Stomach smooth muscle (tissue), 2 donors: ENCODE measurements around the gene PRRG4.
"Not testable (repeated sequence)": the region's sequence is repeated elsewhere in the genome, so short reads cannot be mapped to it uniquely, and the experiment has no call there.

Experiments used
- H3K27ac ChIP-seq: one replicate; pipeline ENCODE4 v1.7.0; 2013; ENCODE audit warnings: mild to moderate bottlenecking, low read length, inconsistent platforms
- H3K27me3 ChIP-seq, 2 donors: one replicate each; pipeline ENCODE4 v1.7.0; 2013; ENCODE audit warnings: low read length in 2 of 2; ENCODE audit not compliant: insufficient read depth in 2 of 2, control insufficient read depth in 1 of 2
- H3K36me3 ChIP-seq, 2 donors: one replicate each; pipeline ENCODE4 v1.7.0; 2013; ENCODE audit warnings: low read length in 2 of 2; ENCODE audit not compliant: control insufficient read depth in 2 of 2, insufficient read depth in 2 of 2
- H3K4me1 ChIP-seq: one replicate; pipeline ENCODE4 v1.7.0; 2013; ENCODE audit warnings: low read length; ENCODE audit not compliant: control insufficient read depth, insufficient read depth
- H3K4me3 ChIP-seq, 2 donors: one replicate each; pipeline ENCODE4 v1.7.0; 2013; ENCODE audit warnings: low read length in 2 of 2
- H3K9ac ChIP-seq, 2 donors: one replicate each; pipeline ENCODE4 v1.7.0; 2013; ENCODE audit warnings: low read length in 2 of 2, mild to moderate bottlenecking in 1 of 2
- H3K9me3 ChIP-seq, 2 donors: one replicate each; pipeline ENCODE4 v1.7.0; 2013; ENCODE audit warnings: low read length in 2 of 2; ENCODE audit not compliant: control insufficient read depth in 2 of 2
- donor health status: healthy.
- donor health status: Pancreatic carcinoma.

PRRG4 gene

GRCh38 chr11:32851251-32851650, 21.5 kb downstream of the PRRG4 start:
- H3K36me3 ChIP-seq, result no peaks in the 10 kb centered on the region

DNA sequence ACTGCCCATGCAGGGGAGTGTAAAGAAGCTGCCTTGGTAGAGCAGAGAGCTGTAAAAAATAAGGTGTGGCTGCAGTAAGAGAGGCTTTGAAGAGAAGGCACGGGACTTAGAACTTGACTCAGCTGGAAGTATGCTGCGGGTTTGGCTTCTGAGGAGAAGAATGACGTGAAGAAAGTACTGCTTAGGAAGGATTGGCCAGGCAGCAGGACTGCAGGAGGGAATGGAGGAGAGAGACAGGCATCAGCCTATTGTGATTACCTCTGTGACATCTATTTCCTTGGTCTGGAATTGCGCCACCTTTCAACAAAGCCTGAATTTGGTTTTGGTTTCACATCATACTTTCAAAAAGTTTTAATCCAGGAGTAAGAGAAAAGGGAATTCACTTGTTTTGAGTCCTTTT, 22.5 kb downstream of the PRRG4 start:
- Histone ChIP-seq H3K36me3 (no peaks in the 10 kb centered on the region), H3K27ac (no peak overlapping the region), H3K27me3 (no peaks in the 10 kb centered on the region), H3K9ac (no peak overlapping the region), H3K4me1 (no peaks in the 10 kb centered on the region), H3K4me3 (no peak overlapping the region), H3K9me3 (no peaks in the 10 kb centered on the region)

More at GRCh38 chr11:32851251-32851650, 21.5 kb downstream of the PRRG4 start:
- no peak overlapping the region for H3K27ac ChIP-seq
- no peaks in the 10 kb centered on the region for H3K27me3 ChIP-seq
- no peak overlapping the region for H3K9ac ChIP-seq
- no peaks in the 10 kb centered on the region for H3K4me1 ChIP-seq
- no peaks in the 10 kb centered on the region for H3K9me3 ChIP-seq
- H3K4me3 ChIP-seq, result no peak overlapping the region

GRCh38 chr11:32855601-32856000, 25.9 kb downstream of the PRRG4 start:
- H3K4me1 ChIP-seq, result no peaks in the 10 kb centered on the region
- no peak overlapping the region for H3K9ac ChIP-seq
- no peak overlapping the region for H3K4me3 ChIP-seq
- H3K27ac ChIP-seq, result no peak overlapping the region
- no peaks in the 10 kb centered on the region for H3K9me3 ChIP-seq
- no peaks in the 10 kb centered on the region for H3K36me3 ChIP-seq
- no peaks in the 10 kb centered on the region for H3K27me3 ChIP-seq

DNA sequence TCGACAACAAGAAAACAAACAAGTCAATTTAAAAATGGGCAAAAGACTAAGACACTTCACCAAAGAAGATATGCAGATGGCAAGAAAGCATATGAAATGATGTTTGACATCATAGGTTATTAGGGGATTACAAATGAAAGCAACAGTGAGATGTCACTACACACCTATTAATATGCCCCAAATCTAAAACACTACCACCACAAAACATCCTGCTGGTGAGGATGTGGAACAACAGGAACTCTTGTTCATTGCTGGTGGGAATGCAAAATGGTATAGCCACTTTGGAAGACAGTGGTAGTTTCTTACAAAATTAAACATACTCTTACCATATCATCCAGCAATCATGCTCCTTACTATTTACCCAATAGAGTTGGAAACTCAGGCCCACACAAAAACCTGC, 29.0 kb downstream of the PRRG4 start:
- Histone ChIP-seq H3K9me3 (no peaks in the 10 kb centered on the region), H3K27me3 (no peaks in the 10 kb centered on the region), H3K27ac (no peak overlapping the region), H3K4me1 (no peaks in the 10 kb centered on the region), H3K9ac (no peak overlapping the region), H3K36me3 (no peaks in the 10 kb centered on the region), H3K4me3 (no peak overlapping the region)

GRCh38 chr11:32861850-32862577, 32.3 kb downstream of the PRRG4 start:
- Histone ChIP-seq H3K36me3 (no peaks in the 10 kb centered on the region), H3K4me3 (no peak overlapping the region), H3K9ac (no peak overlapping the region), H3K27ac (no peak overlapping the region), H3K27me3 (no peaks in the 10 kb centered on the region), H3K9me3 (no peaks in the 10 kb centered on the region), H3K4me1 (no peaks in the 10 kb centered on the region)

DNA sequence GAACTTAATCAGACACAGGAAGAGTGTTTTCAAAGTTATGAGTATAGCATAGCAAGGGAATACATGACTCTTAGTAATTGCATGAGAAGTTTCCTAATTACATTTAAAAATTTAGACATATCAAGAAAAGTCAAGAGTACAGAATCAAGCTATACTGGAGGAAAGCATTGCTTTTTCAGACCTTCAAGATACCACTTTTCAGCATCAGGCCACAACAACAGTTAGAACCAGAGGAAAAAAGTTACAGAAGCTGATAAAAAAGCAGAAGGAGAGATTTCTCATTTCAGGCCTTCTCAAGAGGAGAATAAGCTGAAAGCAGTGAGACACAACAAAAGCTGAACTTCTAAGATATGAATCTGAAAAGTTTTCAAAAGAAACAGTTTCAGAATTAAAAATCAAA, 34.8 kb downstream of the PRRG4 start:
- no peak overlapping the region for H3K9ac ChIP-seq
- H3K4me3 ChIP-seq, result no peak overlapping the region
- no peaks in the 10 kb centered on the region for H3K4me1 ChIP-seq
- no peaks in the 10 kb centered on the region for H3K36me3 ChIP-seq
- no peaks in the 10 kb centered on the region for H3K9me3 ChIP-seq
- no peaks in the 10 kb centered on the region for H3K27me3 ChIP-seq
- H3K27ac ChIP-seq, result no peak overlapping the region

GRCh38 chr11:32868752-32869151, 39.0 kb downstream of the PRRG4 start:
- H3K9ac ChIP-seq, H3K9me3 ChIP-seq, H3K36me3 ChIP-seq, H3K4me3 ChIP-seq, H3K27me3 ChIP-seq, H3K4me1 ChIP-seq, H3K27ac ChIP-seq: not testable (repeated sequence)

- no peak overlapping the region for H3K9ac ChIP-seq
- no peaks in the 10 kb centered on the region for H3K4me1 ChIP-seq
- no peaks in the 10 kb centered on the region for H3K9me3 ChIP-seq
Measured at GRCh38 chr11:32870676-32871075, 40.9 kb downstream of the PRRG4 start.

DNA sequence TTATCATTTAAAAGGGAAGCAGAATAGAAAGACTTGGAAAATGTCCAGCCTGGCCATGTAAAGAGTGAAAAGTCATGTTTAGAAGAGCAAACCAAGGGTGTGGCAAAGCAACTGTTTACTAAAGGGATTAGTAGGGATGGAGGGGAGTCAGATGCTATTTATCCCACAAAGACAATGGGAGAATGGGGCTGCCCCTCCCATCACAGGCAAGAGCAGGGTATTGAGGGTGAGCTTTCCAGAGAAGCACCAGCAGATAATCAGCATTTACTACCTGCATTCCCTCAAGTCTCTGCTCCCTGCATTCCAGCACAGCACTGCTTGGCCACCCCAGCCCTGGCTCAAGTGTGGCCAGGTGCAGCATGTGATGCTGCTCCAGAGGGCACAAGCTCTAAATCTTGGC, 44.4 kb downstream of the PRRG4 start:
- Histone ChIP-seq H3K9me3 (no peaks in the 10 kb centered on the region), H3K4me1 (no peaks in the 10 kb centered on the region), H3K27ac (no peak overlapping the region), H3K27me3 (peaks cover 2 to 3% of the 10 kb centered on the region in 2 donors), H3K9ac (no peak overlapping the region), H3K4me3 (no peak overlapping the region), H3K36me3 (no peaks in the 10 kb centered on the region)

More at GRCh38 chr11:32870676-32871075, 40.9 kb downstream of the PRRG4 start:
- Histone ChIP-seq H3K27me3 (peaks cover 2 to 3% of the 10 kb centered on the region in 2 donors), H3K4me3 (no peak overlapping the region), H3K27ac (no peak overlapping the region), H3K36me3 (no peaks in the 10 kb centered on the region)

DNA sequence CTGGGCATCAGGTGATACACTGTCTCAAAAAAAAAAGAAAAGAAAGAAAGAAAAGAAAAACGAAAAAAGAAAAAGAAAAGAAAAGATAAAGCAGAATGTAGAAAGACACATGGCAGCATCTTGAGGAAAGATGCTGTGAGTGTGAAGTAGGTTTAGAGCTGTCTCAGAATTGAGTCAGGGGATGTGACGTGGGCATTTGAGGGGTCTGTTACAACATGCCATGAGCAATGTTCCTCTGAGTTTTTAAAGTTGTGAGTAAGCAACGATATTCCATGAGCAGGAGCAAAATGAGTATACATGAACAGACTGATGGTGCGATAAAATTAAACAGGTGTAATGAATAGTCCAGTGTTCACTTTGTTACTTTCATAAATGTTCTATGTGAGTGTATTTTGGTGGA, 51.6 kb downstream of the PRRG4 start:
- no peaks in the 10 kb centered on the region for H3K4me1 ChIP-seq

GRCh38 chr11:32883421-32883820, 53.7 kb downstream of the PRRG4 start:
- Histone ChIP-seq H3K9ac (no peak overlapping the region), H3K4me3 (no peak overlapping the region), H3K27me3 (no peaks in the 10 kb centered on the region)

More for the DNA sequence above, 51.6 kb downstream of the PRRG4 start:
- Histone ChIP-seq H3K9me3 (no peaks in the 10 kb centered on the region), H3K36me3 (no peaks in the 10 kb centered on the region), H3K9ac (no peak overlapping the region), H3K27ac (no peak overlapping the region), H3K4me3 (no peak overlapping the region), H3K27me3 (no peaks in the 10 kb centered on the region)

More at GRCh38 chr11:32883421-32883820, 53.7 kb downstream of the PRRG4 start:
- Histone ChIP-seq H3K36me3 (no peaks in the 10 kb centered on the region), H3K4me1 (no peaks in the 10 kb centered on the region), H3K9me3 (no peaks in the 10 kb centered on the region), H3K27ac (no peak overlapping the region)
